Activated CD8-positive, alpha-beta memory T cell treated with anti-CD3 and anti-CD28 coated beads for 24 hours (primary cell): ENCODE results near the gene ZNF568.
A peak's percentile ranks its signal among the peaks of the same experiment; 100 is the strongest.

Experiments
- DNase-seq: peaks from one replicate; pipeline ENCODE4 v3.0.0-alpha.2; 2020

Gene ZNF568

GRCh38 chr19:36915992-36916830 is at the start of gene ZNF568, which contains the start of gene ZNF829:
ZNF568 (plus strand) TSS chr19:36916332; CDS start chr19:36922771, 6,439 bp downstream.
ZNF829 (minus strand) TSS chr19:36916291; CDS start chr19:36915167, 1,124 bp downstream.
- DNase-seq = peak; percentile 95

GRCh38 chr19:36876993-36877938 is 38.9 kb upstream of the ZNF568 start:
- no peak for DNase-seq

GRCh38 chr19:36891768-36892357 is 24.3 kb upstream of the ZNF568 start:
- no peak for DNase-seq

- no peak for DNase-seq
These were observed 21.2 kb upstream of the ZNF568 start for GRCh38 chr19:36894849-36895383.

- DNase-seq = no peak
These were observed 17.7 kb upstream of the ZNF568 start for GRCh38 chr19:36898422-36898821.

GRCh38 chr19:36916991-36917390 is 859 bp downstream of the ZNF568 start:
- DNase-seq = no peak

GRCh38 chr19:36918090-36918489 is 2.0 kb downstream of the ZNF568 start:
- no peak for DNase-seq

GRCh38 chr19:36931684-36932083 is 15.6 kb downstream of the ZNF568 start:
- no peak for DNase-seq

GRCh38 chr19:36939153-36939552 is 23.0 kb downstream of the ZNF568 start:
- no peak for DNase-seq

- no peak for DNase-seq
These were observed 34.4 kb downstream of the ZNF568 start for GRCh38 chr19:36950335-36951119.

GRCh38 chr19:36962346-36962745 is 46.2 kb downstream of the ZNF568 start:
- DNase-seq = no peak

- DNase-seq = no peak
These were observed 47.1 kb downstream of the ZNF568 start for GRCh38 chr19:36963280-36963679.

GRCh38 chr19:36972571-36972970 is 56.4 kb downstream of the ZNF568 start:
- no peak for DNase-seq

GRCh38 chr19:36973021-36973843 is 57.1 kb downstream of the ZNF568 start:
- peak; percentile 91 for DNase-seq

GRCh38 chr19:36973844-36974195 is 57.7 kb downstream of the ZNF568 start:
- no peak for DNase-seq

- DNase-seq = no peak
These were observed 70.0 kb downstream of the ZNF568 start for GRCh38 chr19:36986131-36986530.

- DNase-seq = no peak
These were observed 70.5 kb downstream of the ZNF568 start for GRCh38 chr19:36986601-36987000.

GRCh38 chr19:36987091-36987490 is 71.0 kb downstream of the ZNF568 start:
- no peak for DNase-seq

- DNase-seq = no peak
These were observed 81.2 kb downstream of the ZNF568 start for GRCh38 chr19:36997152-36997842.

GRCh38 chr19:36997843-36998235 is 81.7 kb downstream of the ZNF568 start:
- no peak for DNase-seq

- DNase-seq = no peak
These were observed 83.2 kb downstream of the ZNF568 start for GRCh38 chr19:36999313-36999712.
